GM23248 (cell line): ENCODE data around the gene FOLR1.

Experiments used
- EZH2 ChIP-seq: fragments of 200-600 bp; sonication (generic); IDR thresholded peaks from 2 replicates; pipeline ENCODE4 v1.6.1; 2018; ENCODE audit warnings: antibody characterized with exemption, mild to moderate bottlenecking; ENCODE audit not compliant: insufficient read depth, poor library complexity, severe bottlenecking
- EZH2phosphoT487 ChIP-seq: fragments of 200-600 bp; sonication (generic); IDR thresholded peaks from 2 replicates; pipeline ENCODE4 v1.6.1; 2018; ENCODE audit warnings: antibody characterized with exemption, moderate library complexity, mild to moderate bottlenecking, low read depth; ENCODE audit not compliant: insufficient read depth

- TF ChIP-seq EZH2phosphoT487 (no peak), EZH2 (no peak)
These were observed 43.6 kb downstream of the FOLR1 start for GRCh38 chr11:72235351-72236057.
